HG03060 (cell line): Measurements from ENCODE around the gene RPH3AL.

Source experiments
- ATAC-seq: cut with Tn5 transposase; IDR thresholded peaks from one replicate; pipeline ENCODE4 v1.9.1; 2021; ENCODE audit warnings: low read depth, moderate number of reproducible peaks; ENCODE audit not compliant: unreplicated experiment

Gene RPH3AL

DNA sequence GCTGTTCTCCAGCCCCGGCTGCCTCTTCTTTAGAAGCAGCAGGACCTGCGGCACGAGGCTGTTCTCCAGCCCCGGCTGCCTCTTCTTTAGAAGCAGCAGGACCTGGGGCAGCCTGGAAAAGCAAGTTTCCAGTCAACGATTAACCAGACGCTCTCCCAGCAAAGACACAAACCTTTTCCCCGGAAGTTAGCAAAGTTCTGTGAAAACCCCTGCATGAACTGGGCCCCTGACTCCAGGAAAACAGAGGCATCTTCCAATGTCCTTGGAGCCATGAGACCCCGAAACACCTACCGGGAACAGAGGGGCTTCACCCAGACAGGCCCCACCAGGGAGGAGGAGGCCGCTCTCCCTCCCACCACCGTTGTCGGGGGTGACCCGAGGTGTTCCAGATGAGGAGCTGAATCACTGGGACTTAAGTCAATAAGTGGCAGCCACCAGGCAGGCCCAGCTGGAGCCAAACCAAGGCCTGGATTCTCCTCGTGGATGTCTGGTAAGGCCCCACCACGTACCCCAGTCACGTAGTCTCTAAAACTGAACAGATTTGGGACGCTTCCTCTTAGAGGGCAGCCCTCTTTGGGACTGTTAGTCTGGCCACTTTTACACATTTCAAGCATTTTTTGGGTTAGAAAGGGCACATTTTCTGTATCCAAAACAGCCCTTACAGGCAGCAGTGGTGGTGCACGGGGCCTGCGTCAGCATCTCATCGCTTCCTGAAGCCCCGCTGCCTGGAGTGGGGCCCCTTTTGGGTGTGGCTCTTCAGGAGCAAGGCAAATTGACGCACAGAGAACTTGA is at the start of gene RPH3AL:
Gene RPH3AL, minus strand, starts transcription at position 387 of the 792 bp plus-strand sequence. CDS start 25,264 bp downstream, outside the sequence.
- ATAC-seq, result no peak

DNA sequence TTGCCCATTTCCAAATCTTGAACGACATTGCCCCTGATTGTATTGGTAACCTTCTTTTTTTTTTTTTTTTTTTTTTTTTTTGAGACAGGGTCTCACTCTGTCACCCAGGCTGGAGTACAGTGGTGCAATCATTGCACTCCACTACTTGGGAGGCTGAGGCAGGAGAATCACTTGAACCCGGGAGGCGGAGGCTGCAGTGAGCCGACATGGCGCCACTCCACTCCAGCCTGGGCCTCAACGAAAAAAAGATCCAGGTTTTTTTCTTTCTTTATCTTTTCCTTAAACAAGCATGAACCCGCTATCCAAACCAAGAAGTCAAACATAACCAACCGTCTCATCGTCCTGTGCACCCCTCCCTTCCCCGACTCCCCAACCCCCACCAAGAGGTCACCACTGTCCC is 47.6 kb upstream of the RPH3AL start:
- no peak for ATAC-seq

- ATAC-seq, result no peak
Observed at GRCh38 chr17:396788-397187, 44.2 kb upstream of the RPH3AL start.

GRCh38 chr17:395974-396373 is 43.4 kb upstream of the RPH3AL start:
- no peak for ATAC-seq

DNA sequence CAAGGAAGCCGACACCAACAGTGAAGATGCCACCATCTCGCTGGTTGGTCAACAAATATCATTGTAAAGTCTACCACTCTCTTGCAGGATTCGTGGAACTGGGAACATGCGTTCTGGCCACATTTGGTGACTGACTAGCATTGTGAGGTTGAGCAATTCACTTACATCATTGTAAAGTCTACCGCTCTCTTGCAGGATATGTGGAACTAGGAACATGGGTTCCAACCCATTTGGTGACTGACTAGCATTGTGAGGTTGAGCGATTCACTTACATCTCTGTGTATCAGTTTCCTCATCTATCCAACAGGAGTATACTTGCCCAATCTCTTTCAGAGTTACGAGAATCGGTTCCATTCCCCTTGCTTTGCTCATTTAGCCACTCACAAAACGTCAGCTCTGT is 42.6 kb upstream of the RPH3AL start:
- ATAC-seq, result no peak

DNA sequence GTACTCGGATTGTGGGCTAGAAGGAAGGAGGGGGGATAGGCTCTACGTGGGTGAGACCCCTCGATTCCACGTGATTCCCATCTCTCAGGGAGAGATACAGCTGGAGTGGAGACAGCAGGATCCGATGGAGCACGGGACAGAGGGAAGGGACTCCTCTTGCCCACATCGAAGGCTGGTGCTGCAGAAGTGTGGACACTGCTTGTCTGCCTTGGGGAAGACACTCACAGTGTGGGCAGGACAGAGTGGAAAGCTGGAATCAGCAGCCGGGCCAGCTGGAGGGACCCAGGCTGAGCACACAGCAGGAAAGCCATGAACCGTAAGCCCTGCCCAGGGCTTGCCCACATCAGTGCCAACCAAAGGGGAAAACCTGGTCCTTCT is 42.1 kb upstream of the RPH3AL start:
- no peak for ATAC-seq

GRCh38 chr17:393806-394717 is 41.5 kb upstream of the RPH3AL start:
- no peak for ATAC-seq

DNA sequence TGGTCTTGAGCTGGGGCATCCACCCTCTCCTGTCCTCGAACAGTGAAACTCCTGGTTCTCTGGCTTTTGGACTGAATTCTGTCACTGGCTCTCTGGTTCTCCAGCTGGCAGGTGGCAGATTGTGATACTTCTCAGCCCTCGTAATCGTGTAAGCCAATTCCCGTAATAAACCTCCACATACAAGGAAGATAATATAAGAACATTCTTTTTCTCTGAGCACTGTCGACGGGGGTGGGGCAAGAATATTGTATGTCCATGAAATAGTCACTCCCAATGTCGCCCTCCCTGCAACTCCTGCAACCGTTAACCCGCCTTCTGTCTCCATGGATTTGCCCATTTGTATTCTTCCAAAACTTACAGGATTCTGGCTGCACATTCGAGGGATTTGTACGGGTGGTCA is 39.2 kb upstream of the RPH3AL start:
- no peak for ATAC-seq

DNA sequence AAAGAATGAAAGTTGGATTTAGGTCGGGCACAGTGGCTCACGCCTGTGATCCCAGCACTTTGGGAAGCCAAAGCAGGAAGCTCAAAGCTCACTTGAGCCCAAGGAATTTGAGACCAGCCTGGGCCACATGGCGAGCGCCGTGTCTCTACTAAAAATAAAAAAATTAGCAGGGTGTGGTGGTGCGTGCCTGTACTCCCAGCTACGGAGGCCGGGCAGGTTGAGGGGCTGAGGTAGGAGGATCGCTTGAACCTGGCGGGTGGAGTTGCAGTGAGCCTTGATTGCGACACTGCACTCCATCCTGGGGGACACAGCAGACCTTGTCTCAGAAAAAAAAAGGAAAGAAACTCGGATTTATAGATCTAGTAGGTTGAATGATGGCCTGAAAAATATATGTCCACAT is 37.4 kb upstream of the RPH3AL start:
- no peak for ATAC-seq

- no peak for ATAC-seq
Observed at GRCh38 chr17:388087-388486, 35.5 kb upstream of the RPH3AL start.

- ATAC-seq, result no peak
Observed at GRCh38 chr17:386141-386876, 33.7 kb upstream of the RPH3AL start.

DNA sequence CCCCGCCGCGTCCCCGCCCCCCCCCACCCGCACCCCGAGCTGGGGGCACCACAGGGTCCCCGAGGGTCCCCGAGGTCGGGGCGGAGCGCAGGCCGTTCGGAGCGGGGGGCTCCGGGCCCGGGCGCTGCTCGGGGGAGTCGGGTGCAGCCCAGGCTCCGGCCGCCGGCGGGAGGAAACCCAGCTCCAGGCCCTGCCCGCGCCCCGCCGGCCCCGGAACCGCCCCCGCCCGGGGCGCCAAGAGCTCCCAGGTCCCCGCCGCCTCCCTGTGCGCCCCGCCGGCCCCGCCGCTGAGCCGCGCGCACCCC is 33.2 kb upstream of the RPH3AL start:
- no peak for ATAC-seq

DNA sequence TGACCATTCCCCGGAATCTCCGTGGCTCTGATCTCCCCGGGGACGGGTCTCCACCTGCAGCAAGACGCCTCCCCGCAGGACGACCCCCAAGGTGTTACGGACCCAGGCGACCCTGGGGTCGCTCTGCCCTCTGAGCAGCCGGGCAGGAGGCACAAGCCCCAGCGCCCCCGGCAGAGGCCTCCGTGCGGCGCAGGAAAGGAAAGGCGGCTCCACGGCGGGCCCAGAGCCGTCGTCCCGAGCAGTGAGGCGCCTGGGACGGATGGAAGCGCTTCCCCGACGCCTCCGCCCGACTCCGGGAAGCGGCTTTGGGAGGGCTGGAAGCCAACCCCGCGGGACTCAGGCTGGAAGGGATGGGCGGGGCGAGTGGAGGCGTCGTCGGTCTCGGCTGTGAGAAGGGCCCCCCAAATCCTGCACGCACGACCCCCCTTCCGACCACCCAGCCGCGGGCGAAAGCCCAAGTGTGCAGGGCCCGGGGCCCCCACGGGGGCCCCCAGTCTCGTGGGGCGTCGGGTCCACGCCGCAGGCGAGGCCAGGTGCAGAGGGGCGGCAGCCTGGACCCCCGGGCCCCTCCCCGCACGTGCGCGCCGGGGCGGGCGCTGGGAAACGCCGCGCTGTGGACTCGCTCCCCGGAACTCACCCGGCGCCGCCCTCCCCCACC is 32.7 kb upstream of the RPH3AL start:
- no peak for ATAC-seq

- no peak for ATAC-seq
Observed at GRCh38 chr17:384622-385177, 32.1 kb upstream of the RPH3AL start.

DNA sequence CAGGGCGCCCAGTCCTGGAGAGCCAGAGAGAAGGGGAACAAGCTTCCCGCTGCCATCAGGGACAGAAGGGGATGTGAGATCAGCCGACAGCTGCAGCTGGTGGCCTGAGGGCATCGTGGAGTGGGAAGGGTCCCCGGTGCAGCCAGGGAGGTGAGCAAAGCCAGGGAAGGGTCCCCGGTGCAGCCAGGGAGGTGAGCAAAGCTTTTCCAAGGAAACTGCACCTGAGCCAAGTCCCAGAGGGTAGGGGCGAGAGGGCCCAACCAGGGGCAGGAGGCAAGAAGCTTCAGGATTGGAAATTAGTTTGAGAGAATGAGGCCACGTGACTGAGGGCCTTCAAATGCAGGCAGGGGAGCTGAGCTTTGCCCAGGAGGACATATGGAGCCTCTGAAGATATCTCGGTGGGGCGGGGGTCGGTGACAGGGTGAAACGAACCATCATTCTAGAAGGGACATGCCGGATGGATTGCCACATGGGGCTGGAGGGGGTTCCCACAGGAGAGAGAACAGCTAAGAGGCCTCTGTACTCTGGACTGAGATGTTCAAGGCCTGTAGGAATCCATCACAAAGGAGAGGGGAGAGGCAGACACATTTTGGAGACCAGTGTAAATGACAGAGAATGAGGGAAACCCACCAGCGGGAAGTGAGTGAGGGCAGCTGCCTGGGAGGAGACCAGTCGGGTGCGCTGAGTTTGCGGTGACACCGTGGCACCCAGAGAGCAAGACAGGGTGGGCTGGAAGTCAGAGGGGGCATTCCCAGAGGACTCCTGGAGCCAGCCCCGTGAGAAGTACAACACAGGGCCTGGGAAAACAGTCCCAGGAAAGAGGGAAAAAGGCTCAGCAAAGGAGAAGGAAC is 31.4 kb upstream of the RPH3AL start:
- ATAC-seq, result no peak

GRCh38 chr17:382644-383533 is 30.3 kb upstream of the RPH3AL start:
- ATAC-seq, result no peak

DNA sequence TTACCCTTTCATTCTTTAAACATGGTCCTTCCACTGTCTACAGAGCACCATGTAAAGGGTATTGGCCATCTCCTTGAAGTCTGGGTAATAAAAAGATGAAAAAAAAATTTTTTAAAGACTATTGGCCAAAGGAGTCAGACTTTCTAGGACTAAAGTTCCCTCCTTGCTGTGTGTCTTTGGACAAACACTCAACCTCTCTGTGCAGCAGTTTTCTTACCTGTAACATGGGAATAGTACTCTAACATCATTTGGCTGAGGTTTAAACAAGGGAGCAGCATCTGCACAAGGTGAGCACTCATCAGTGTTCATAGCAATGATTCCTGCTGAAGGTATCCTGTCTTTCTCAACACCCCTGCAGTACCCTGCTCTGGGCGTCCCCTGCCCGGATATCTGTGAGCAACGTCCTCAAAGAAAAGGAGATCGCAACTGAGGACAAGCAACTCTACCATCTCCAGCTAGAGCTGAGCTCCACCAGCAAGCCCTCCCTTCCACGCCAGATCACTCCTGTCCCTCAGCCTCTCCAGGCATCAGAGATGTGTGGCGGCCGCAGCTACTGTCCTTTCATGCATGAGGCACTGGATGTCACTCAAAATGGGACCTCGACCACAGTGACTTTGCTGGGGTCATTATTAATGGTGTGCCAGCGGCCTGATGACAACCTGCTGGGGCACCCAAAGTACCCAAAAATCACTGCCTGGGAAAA is 29.5 kb upstream of the RPH3AL start:
- ATAC-seq, result no peak

GRCh38 chr17:381516-381915 is 28.9 kb upstream of the RPH3AL start:
- ATAC-seq, result no peak
